Keratinocyte (primary cell): ENCODE measurements around the gene EEF1AKMT1.

ENCODE experiments used
- EZH2 ChIP-seq: IDR thresholded peaks from one replicate; pipeline ENCODE4 v1.6.1; 2012; ENCODE audit warnings: inconsistent platforms, mild to moderate bottlenecking, low read length, moderate library complexity
- TF ChIP-seq, protein P1 (sequence below), 3 experiments: IDR thresholded peaks in 1 of 3; conservative IDR thresholded peaks in 1 of 3; optimal IDR thresholded peaks in 1 of 3; 2 replicates in 2 of 3; 3 replicates in 1 of 3; pipeline versions ENCODE3 to v1.5.1; 2011; ENCODE audit warnings: low read length in 3 of 3, mild to moderate bottlenecking in 3 of 3, moderate library complexity in 2 of 3, control low read depth in 1 of 3, inconsistent platforms in 1 of 3; ENCODE audit not compliant: insufficient read depth in 2 of 3; ENCODE audit errors: extremely low read depth in 1 of 3

DNA sequence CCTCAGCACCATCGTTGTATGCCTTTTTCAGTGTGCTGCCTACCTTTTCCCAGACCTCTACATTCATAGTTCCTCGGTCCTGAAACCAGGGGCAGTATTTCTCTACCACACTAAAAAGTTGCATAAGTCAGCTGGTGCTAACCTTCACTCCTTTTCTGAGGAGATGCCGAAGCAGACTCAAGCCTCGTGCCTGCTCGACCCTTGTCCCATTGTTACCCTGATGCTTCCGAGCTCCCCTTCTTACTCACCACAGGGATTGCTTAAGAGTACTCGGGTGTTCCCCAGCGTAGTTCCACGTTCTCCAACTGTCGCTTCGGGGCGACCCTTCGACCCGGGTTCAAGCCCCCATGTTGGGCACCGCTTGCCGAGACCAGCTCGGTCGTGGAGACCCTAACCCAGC, 89.2 kb downstream of the EEF1AKMT1 start:
- TF ChIP-seq, protein P1, sequence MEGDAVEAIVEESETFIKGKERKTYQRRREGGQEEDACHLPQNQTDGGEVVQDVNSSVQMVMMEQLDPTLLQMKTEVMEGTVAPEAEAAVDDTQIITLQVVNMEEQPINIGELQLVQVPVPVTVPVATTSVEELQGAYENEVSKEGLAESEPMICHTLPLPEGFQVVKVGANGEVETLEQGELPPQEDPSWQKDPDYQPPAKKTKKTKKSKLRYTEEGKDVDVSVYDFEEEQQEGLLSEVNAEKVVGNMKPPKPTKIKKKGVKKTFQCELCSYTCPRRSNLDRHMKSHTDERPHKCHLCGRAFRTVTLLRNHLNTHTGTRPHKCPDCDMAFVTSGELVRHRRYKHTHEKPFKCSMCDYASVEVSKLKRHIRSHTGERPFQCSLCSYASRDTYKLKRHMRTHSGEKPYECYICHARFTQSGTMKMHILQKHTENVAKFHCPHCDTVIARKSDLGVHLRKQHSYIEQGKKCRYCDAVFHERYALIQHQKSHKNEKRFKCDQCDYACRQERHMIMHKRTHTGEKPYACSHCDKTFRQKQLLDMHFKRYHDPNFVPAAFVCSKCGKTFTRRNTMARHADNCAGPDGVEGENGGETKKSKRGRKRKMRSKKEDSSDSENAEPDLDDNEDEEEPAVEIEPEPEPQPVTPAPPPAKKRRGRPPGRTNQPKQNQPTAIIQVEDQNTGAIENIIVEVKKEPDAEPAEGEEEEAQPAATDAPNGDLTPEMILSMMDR (optimal IDR thresholded peaks at IDR 0.05 in 1 of 3, IDR thresholded peaks at IDR 0.05 in 1 of 3, conservative IDR thresholded peaks at IDR 0.05 in 1 of 3; ENCODE audit: extremely low read depth in 1 of 3, insufficient read depth in 2 of 3, low read length in 3 of 3), result no peak
- no peak for TF ChIP-seq EZH2
